Endodermal cell (in vitro differentiated cells): ENCODE results near the gene TADA1. TPM values are rescaled to one million over a fixed set of nuclear protein-coding genes. Genes with fewer than 3 reads are reported as not detected.
"Not testable (repeated sequence)": the region's sequence is repeated elsewhere in the genome, so short reads cannot be mapped to it uniquely, and the experiment has no call there.

Experiments used
- DNase-seq: peaks from one replicate; pipeline ENCODE4 v3.0.0-alpha.2; 2017
- H3K27ac ChIP-seq: 2 replicates; pipeline ENCODE4 v1.5.1; 2013; ENCODE audit warnings: mild to moderate bottlenecking, low read depth, low read length, moderate library complexity
- H3K27me3 ChIP-seq: 2 replicates; pipeline ENCODE4 v1.6.1; 2013; ENCODE audit warnings: mild to moderate bottlenecking, low read length, moderate library complexity; ENCODE audit not compliant: insufficient read depth, control insufficient read depth, poor library complexity, severe bottlenecking
- H3K36me3 ChIP-seq: 2 replicates; pipeline ENCODE4 v1.7.0; 2013; ENCODE audit warnings: mild to moderate bottlenecking, low read length, moderate library complexity; ENCODE audit not compliant: control insufficient read depth, insufficient read depth
- H3K4me1 ChIP-seq: one replicate; pipeline ENCODE4 v1.7.0; 2013; ENCODE audit warnings: low read length; ENCODE audit not compliant: control insufficient read depth, insufficient read depth
- H3K4me3 ChIP-seq: 2 replicates; pipeline ENCODE4 v1.5.1; 2013; ENCODE audit warnings: mild to moderate bottlenecking, low read length, moderate library complexity
- H3K9ac ChIP-seq: 2 replicates; pipeline ENCODE4 v1.6.1; 2013; ENCODE audit warnings: mild to moderate bottlenecking, low read length, moderate library complexity; ENCODE audit not compliant: poor library complexity, severe bottlenecking; ENCODE audit errors: extremely low read depth
- H3K9me3 ChIP-seq: 2 replicates; pipeline ENCODE4 v1.6.1; 2013; ENCODE audit warnings: mild to moderate bottlenecking, low read length, moderate library complexity; ENCODE audit not compliant: control insufficient read depth
- H3K27ac Mint-ChIP-seq: 2 replicates; pipeline ENCODE4 v1.8.0; 2020; ENCODE audit warnings: mixed read lengths
- H3K27me3 Mint-ChIP-seq: 2 replicates; pipeline ENCODE4 v1.8.0; 2021; ENCODE audit warnings: mild to moderate bottlenecking, mixed read lengths; ENCODE audit not compliant: insufficient read depth
- H3K36me3 Mint-ChIP-seq: 2 replicates; pipeline ENCODE4 v1.8.0; 2020; ENCODE audit warnings: low read depth, mixed read lengths
- H3K4me1 Mint-ChIP-seq: 2 replicates; pipeline ENCODE4 v1.8.0; 2020; ENCODE audit warnings: mixed read lengths
- H3K4me3 Mint-ChIP-seq: 2 replicates; pipeline ENCODE4 v1.8.0; 2020; ENCODE audit warnings: mild to moderate bottlenecking, moderate library complexity, mixed read lengths
- H3K9me3 Mint-ChIP-seq: 2 replicates; pipeline ENCODE4 v1.8.0; 2020; ENCODE audit warnings: mild to moderate bottlenecking, mixed read lengths
- CTCF ChIP-seq: fragments of 200-600 bp; sonication (generic); conservative IDR thresholded peaks from 2 replicates; pipeline ENCODE4 v1.5.0; 2021; ENCODE audit warnings: antibody characterized with exemption, mild to moderate bottlenecking
- WGBS, 2 experiments: methylation state at CpG; one replicate each; pipeline versions ENCODE4 v1.1.5 to v1.1.7; 2013; ENCODE audit warnings: missing lambda C conversion rate in 2 of 2, mixed read lengths in 1 of 2; ENCODE audit not compliant: insufficient coverage in 1 of 2, insufficient read length in 1 of 2; 5-methylcytosine and 5-hydroxymethylcytosine counted together
- total RNA-seq, 2 donors: library from RNA; stranded (reverse); fragmentation: NEBNext Ultra II Directional in 1 of 2; extraction: Animal tissue kit (Norgen Biotek cat#: 25700) in 1 of 2; gene quantifications; 2 replicates in 1 of 2; 3 replicates in 1 of 2; pipeline ENCODE4 v1.2.1, GENCODE V29; 2021

TADA1 gene
- total RNA-seq, 2 donors from 2014 or later = 18.4 to 19.9 TPM

DNA sequence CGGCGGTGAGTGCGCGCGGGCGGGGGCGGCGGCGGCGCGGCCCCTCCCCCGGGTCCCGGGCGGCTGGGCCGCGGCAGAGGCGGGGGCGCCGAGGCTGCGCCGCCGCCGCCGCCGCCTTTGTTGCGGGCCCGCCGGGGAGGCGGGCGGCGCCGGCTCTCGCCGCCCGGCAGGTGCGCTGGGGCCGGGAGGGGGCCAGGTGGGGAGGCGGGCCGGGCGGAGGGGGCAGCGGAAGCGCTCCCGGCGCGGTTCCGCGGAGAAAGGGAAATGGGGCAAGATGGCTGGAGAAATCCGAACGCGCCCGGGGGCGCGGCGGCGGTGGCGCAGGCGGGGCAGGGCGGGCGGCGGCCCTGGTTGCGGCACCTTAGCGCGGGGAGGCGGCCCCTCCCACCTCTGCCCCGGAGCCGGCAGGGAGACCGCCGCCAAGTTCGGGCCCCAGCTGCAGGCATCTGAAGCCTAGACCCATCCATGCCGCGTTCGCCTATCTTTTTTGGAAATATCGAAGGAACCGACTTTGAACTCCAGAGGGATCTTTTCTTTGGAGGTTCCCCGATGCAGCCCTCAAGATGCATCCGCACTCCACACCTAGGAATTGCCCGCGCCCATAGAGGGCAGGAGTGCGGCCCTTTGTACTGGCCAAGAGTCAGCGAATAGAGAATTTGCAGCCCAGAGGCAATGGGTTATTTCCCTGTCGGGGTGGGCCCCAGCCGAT, 36.3 kb downstream of the TADA1 start:
- H3K27me3 ChIP-seq = no peaks in the 10 kb centered on the region
- H3K27me3 Mint-ChIP-seq = peaks cover 4% of the 10 kb centered on the region
- WGBS, 2 experiments = 0% methylated on average over 16 to 82 of the region's 82 CpGs
- H3K4me1 ChIP-seq = peaks cover 10% of the 10 kb centered on the region
- peak overlapping the region; percentile 81 for H3K4me3 Mint-ChIP-seq
- H3K36me3 Mint-ChIP-seq = peaks cover 40% of the 10 kb centered on the region
- H3K9me3 ChIP-seq = no peaks in the 10 kb centered on the region
- peak overlapping the region; percentile 54 for H3K27ac ChIP-seq
- peak overlapping the region; percentile 80 for H3K27ac Mint-ChIP-seq
- H3K4me3 ChIP-seq = peak overlapping the region; percentile 92
- H3K9me3 Mint-ChIP-seq = no peaks in the 10 kb centered on the region
- DNase-seq = peak; percentile 85
- peaks cover 38% of the 10 kb centered on the region for H3K36me3 ChIP-seq
- peak; percentile 57 for TF ChIP-seq CTCF
- peaks cover 42% of the 10 kb centered on the region for H3K4me1 Mint-ChIP-seq
- H3K9ac ChIP-seq = peak overlapping the region; percentile 53

DNA sequence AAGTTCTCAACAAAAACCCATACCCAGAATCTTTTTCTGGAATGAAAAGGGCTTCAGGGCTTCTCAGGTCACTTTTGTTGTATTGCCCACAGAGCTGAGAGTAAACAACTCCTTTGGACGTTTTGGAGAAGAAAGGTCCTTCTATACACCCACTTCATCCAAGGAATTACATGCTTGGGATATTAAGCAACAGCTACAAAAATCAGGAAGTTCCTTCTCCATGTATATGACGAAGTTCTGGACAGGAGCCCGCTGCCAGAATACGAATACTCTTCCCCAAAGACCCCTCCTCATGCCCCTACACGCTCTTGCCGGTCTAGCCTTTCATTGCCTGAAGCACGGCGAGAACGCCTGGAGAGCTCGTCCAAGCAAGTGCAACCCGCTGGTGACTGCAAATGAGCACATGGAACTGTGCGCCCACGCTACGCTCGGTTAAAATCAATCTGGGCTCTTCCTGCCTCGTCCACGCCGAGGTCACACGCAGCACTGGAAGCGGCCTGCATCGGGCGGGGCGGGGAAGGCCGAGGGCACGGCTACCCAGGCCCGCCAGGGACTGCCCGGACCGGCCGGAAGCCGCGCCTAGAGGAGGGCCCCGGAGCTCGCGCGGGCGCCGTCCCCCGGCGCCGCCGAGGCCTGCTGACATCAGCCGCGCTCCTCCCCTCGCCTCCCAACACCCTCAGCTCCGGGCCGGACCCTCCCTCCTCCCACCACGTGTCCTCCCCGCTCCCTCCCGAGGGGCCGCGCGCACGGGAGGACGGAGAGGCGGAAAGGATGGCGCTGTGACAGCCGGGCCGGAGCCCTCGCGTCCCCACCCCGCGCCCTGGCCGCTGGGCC, 37.1 kb downstream of the TADA1 start, which contains the start of gene POGK:
Gene POGK, plus strand, starts transcription at position 710 of the 834 bp plus-strand sequence. CDS start 1,482 bp downstream, outside the sequence.
- Histone ChIP-seq H3K9ac (peak within 1 kb of the TSS; percentile 67), H3K36me3 (peaks cover 30% of the 10 kb centered on the region), H3K4me3 (peak within 1 kb of the TSS; percentile 92), H3K27me3 (no peaks in the 10 kb centered on the region), H3K9me3 (no peaks in the 10 kb centered on the region), H3K4me1 (peaks cover 10% of the 10 kb centered on the region), H3K27ac (peak within 1 kb of the TSS; percentile 82)
- Mint-ChIP-seq H3K27ac (peak within 1 kb of the TSS; percentile 98), H3K4me1 (peaks cover 37% of the 10 kb centered on the region), H3K4me3 (peak within 1 kb of the TSS; percentile 81), H3K36me3 (peaks cover 32% of the 10 kb centered on the region), H3K9me3 (no peaks in the 10 kb centered on the region), H3K27me3 (peaks cover 4% of the 10 kb centered on the region)
- TF ChIP-seq CTCF = no peak
- peak; percentile 94 for DNase-seq
- WGBS, 2 experiments = 2% methylated on average over 17 to 63 of the region's 63 CpGs

- no peak for DNase-seq
- Histone ChIP-seq H3K36me3 (peaks cover 8% of the 10 kb centered on the region), H3K9ac (no peak overlapping the region), H3K9me3 (no peaks in the 10 kb centered on the region), H3K27ac (no peak overlapping the region), H3K27me3 (no peaks in the 10 kb centered on the region), H3K4me3 (no peak overlapping the region), H3K4me1 (peaks cover 7% of the 10 kb centered on the region)
- peaks cover 26% of the 10 kb centered on the region for H3K4me1 Mint-ChIP-seq
- 97 to 100% methylated on average over 2 to 4 of the region's 4 CpGs for WGBS, 2 experiments
- peaks cover 6% of the 10 kb centered on the region for H3K27me3 Mint-ChIP-seq
- TF ChIP-seq CTCF = no peak
- H3K36me3 Mint-ChIP-seq = peaks cover 11% of the 10 kb centered on the region
- H3K27ac Mint-ChIP-seq = no peak overlapping the region
- H3K4me3 Mint-ChIP-seq = no peak overlapping the region
- no peaks in the 10 kb centered on the region for H3K9me3 Mint-ChIP-seq
These were observed 39.3 kb downstream of the TADA1 start for GRCh38 chr1:166836733-166837132.

GRCh38 chr1:166829762-166830161, 46.3 kb downstream of the TADA1 start:
- H3K9me3 ChIP-seq = peaks cover 17% of the 10 kb centered on the region
- not testable (repeated sequence) for H3K9ac ChIP-seq, H3K4me3 Mint-ChIP-seq, H3K4me1 ChIP-seq, H3K36me3 ChIP-seq, DNase-seq, H3K4me1 Mint-ChIP-seq, H3K27ac Mint-ChIP-seq, H3K27ac ChIP-seq, H3K27me3 ChIP-seq, H3K27me3 Mint-ChIP-seq, H3K36me3 Mint-ChIP-seq, H3K4me3 ChIP-seq
- WGBS, 2 experiments = 70 to 79% methylated on average over 1 of the region's 1 CpG
- peaks cover 32% of the 10 kb centered on the region for H3K9me3 Mint-ChIP-seq
